GM18907 (cell line): ENCODE results near the gene PCNX1.
"Not testable (repeated sequence)": the region's sequence is repeated elsewhere in the genome, so short reads cannot be mapped to it uniquely, and the experiment has no call there.

ENCODE experiments used
- ATAC-seq: cut with Tn5 transposase; IDR thresholded peaks from one replicate; pipeline ENCODE4 v1.9.1; 2021; ENCODE audit warnings: mild to moderate bottlenecking, moderate library complexity; ENCODE audit not compliant: unreplicated experiment

The PCNX1 gene

GRCh38 chr14:71119075-71119474 is 211.8 kb downstream of the PCNX1 start:
- no peak for ATAC-seq

- ATAC-seq: no peak
These were observed 212.6 kb downstream of the PCNX1 start for GRCh38 chr14:71119832-71120231.

- no peak for ATAC-seq
These were observed 213.7 kb downstream of the PCNX1 start for GRCh38 chr14:71121001-71121400.

GRCh38 chr14:71121711-71122110 is 214.5 kb downstream of the PCNX1 start:
- ATAC-seq: no peak

- no peak for ATAC-seq
These were observed 215.8 kb downstream of the PCNX1 start for GRCh38 chr14:71122866-71123565.

- ATAC-seq: no peak
These were observed 216.4 kb downstream of the PCNX1 start for GRCh38 chr14:71123579-71124135.

- not testable (repeated sequence) for ATAC-seq
These were observed 222.6 kb downstream of the PCNX1 start for GRCh38 chr14:71129716-71130490.

GRCh38 chr14:71130491-71131179 is 223.4 kb downstream of the PCNX1 start:
- ATAC-seq: no peak

GRCh38 chr14:71133296-71133695 is 226.0 kb downstream of the PCNX1 start:
- ATAC-seq: no peak

GRCh38 chr14:71135496-71135895 is 228.2 kb downstream of the PCNX1 start:
- no peak for ATAC-seq

- no peak for ATAC-seq
These were observed 228.7 kb downstream of the PCNX1 start for GRCh38 chr14:71135911-71136310.

GRCh38 chr14:71136386-71137060 is 229.3 kb downstream of the PCNX1 start:
- no peak for ATAC-seq

- ATAC-seq: no peak
These were observed 230.5 kb downstream of the PCNX1 start for GRCh38 chr14:71137536-71138447.

GRCh38 chr14:71138448-71139293 is 231.4 kb downstream of the PCNX1 start:
- ATAC-seq: peak; percentile 37

GRCh38 chr14:71139294-71139946 is 232.2 kb downstream of the PCNX1 start:
- ATAC-seq: no peak

GRCh38 chr14:71140157-71140556 is 232.9 kb downstream of the PCNX1 start:
- ATAC-seq: no peak

GRCh38 chr14:71141701-71142374 is 234.6 kb downstream of the PCNX1 start:
- ATAC-seq: no peak
